Measurements from ENCODE around the gene DBP. TPM values are rescaled to one million over a fixed set of nuclear protein-coding genes. Genes with fewer than 3 reads are reported as not detected.
"Not testable (repeated sequence)": the region's sequence is repeated elsewhere in the genome, so short reads cannot be mapped to it uniquely, and the experiment has no call there.

The DBP gene
- total RNA-seq, 1 donor from 2014 or later: 6.7 TPM

GRCh38 chr19:48638831-48639381 lies 1.7 kb upstream of the DBP start:
- ATAC-seq: no peak

GRCh38 chr19:48637948-48638830 lies 1.0 kb upstream of the DBP start:
- ATAC-seq: peak; percentile 52

DNA sequence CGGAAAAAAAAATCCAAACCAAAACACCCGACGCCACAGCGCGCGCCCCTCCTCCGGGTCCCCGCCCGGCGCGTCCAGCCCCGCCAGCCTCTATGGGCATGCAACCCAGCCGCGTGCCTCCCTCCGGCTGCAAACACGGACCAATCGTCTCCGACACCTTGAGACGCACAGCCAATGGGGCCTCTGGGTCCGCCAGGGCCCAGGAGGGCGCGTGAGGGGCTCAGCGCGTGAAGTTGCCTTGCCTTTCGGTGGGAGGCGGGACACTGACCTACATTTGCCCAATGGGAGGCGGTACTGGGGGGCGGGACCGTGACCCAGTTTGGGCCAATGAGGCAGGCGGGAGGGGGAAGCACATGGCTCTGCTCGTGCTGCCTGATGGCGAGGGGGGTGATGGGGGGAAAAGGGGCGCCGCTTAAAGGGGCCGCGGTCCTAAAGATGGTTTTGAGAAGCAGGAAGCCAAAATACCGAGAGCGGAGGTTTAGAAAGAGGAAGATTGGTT lies 319 bp upstream of the DBP start:
- peak; percentile 72 for ATAC-seq

DNA sequence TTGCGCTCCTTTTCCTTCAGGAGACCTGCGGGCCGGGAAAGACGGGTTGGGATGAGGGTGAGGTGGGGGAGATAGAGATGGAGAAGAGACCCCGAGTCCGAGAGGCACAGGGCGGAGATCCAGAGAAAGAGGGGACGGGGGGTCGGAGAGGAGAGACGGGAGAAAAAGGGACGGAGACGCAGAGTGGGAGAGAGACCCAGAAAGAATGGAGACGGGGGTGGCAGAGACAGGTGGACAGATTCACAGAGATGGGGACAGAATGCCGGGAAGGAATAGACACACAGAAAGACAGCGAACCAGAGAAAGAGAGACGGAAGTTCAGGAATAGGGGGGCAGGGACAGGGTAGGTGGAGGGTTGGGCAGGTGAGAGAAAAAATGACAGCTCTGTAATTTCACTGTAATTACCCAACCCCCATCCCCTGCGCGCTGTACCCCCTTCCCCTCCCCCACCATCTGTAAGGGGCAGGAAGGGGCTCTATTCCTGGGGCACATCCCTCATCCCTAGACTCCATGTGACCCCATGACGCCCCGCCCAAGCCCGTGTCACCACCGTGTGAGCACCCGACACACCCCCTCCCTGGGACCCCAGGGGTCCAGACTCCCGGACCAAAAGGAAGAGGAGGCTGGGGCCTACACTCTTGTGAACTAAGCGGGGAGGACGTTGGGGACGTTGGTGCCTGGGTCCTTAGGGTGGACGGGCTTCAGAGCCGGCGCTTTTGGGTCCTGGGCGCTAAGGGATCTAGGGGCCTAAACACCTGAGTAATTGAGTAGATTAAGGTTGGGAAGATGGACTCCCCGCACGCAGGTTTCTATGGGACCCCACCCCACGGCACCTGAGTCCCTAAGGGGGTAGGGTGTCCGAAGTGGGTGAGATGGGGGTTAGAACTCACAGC lies 967 bp downstream of the DBP start:
- ATAC-seq: no peak

- peak; percentile 39 for ATAC-seq
These were observed 1.8 kb downstream of the DBP start for GRCh38 chr19:48635263-48635965.

DNA sequence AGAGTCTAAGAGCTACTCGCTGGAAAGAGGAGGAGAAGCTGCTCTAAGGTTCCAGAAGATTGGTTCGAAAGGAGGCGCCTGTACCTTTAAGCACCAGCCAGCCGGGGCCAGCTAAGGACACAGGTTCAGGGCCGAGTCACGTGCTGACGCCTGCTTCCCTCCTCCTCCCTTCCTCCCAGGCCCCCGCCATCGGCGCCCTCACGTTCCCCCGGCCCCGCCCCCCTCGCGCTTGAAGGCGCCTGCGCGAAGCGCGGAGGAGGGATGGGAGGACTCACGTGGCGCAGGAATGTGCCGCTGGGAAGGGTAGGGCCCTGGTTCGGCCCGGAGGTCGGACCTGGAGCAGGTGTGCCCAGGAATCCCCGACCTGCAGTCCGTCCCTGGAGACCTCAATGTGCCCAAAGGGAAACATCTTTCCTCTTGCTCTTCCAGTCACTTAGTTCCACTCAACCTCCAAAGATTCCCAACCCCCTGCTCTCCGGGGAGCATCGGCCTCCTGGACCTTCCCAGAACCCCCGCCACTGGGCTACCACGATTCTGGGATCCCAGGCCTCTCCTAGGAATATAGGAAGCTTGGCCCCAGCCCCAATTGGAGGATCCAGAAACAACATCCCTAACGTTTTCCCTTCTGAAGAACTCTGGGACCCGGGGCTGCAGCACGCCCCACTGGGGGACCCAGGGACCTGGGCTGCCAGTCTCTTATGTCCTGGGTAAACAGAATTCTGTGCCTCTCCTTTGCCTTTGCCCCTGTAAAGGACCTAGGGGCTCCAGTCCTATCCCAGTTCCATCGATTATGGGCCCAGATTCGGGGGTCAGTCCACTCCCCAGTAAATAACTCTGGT lies 2.5 kb downstream of the DBP start:
- ATAC-seq: peak; percentile 59

DNA sequence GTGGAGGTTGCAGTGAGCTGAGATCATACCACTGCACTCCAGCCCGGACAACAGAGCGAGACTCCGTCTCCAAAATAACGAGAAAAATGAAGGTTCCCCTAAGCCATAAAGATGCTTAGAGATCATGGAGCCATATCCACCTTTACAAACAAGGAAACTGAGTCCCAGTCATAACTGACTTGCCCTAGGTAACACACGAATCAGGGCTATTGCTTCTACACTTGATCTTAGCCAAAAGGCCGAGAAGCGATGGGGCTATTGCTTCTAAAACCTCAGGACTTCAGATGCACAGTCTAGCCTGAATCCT lies 3.2 kb downstream of the DBP start:
- ATAC-seq: no peak

GRCh38 chr19:48633148-48634035 lies 3.8 kb downstream of the DBP start:
- ATAC-seq: no peak

DNA sequence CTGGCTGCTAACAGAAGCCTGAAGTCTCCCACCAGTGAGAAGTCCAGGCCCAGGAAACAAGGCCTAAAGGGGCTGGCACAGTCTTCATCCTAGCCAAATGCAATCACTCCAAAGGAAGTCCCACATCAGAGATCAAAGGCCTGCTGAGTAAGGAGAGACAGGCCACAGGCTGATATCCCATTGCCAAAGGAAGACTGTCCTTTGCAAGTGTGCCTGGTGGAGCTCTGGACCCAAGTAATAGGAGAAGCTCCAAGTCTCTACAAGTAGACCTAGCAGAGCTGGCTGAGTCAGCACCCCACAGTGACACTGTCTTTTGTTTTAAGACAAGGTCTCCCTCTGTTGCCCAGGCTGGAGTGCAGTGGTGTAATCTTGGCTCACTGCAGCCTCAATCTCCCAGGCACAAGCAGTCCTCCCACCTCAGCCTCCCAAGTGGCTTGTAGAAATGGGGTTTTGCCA lies 4.5 kb downstream of the DBP start:
- ATAC-seq: peak; percentile 6

DNA sequence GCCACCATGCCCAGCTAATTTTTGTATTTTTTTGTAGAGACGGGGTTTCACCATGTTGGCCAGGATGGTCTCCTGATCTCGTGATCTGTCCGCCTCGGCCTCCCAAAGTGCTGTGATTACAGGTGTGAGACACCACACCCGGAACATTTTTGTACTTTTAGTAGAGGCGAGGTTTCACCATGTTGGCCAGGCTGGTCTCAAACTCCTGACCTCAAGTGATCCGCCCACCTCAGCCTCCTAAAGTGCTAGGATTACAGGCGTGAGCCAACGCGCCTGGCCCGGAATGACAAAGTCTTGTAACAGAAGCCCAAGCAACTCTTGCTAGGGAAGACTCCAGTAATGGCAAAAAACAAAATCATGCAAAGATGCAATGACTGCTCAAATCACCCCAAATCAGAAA lies 4.9 kb downstream of the DBP start:
- ATAC-seq: not testable (repeated sequence)

DNA sequence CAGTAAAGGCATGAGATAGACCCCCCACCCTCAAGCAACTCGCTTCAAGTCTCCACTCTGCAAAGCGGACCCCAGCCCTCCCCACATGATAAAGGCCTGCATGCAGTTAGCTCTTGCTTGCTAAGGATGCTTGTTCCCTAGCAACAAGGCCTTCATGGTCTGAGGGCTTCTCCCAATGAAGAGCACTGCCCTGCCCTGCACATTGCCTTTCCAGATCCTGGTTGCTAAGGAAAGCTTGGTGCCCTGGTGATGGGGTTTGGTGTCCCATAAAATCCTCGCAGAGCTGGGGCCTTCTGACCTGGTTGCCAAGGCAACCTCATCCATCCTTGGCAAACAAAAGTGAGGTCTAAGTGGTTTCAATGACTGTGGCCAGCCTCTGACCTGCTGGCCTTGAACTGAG lies 6.0 kb downstream of the DBP start:
- no peak for ATAC-seq

DNA sequence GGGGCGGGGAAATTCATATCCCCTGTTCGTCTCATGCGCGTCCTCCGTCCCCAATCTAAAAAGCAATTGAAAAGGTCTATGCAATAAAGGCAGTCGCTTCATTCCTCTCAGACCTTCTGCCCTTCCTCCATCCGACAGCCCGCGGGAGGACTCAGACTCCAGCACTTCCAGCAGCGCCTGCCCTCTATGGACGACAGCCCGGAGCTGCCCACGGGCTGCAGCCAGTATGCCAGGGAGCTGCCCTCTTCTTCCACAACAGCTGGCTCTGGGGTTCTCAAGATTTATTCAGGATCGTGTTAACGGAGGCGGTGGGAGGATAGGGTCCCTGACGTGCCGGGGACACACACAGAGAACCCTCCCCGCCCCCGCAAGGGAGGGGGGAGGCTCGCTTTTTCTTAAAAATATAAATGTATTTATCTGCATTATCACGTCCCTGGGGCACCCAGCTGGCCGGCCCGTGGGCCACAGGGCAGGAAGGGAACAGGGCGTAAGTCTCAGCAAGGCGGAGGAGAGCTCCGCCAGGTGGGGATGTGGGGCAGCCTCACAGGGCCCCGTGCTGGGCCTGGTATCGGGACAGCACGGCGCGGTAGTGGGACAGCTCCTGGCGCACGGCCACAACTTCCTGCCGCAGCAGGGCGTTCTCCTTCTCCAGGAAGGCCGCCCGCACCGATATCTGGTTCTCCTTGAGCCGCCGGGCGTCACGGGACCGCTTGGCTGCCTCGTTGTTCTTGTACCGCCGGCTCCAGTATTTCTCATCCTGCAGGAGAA lies 6.7 kb downstream of the DBP start:
- no peak for ATAC-seq

GRCh38 chr19:48629599-48630295 lies 7.4 kb downstream of the DBP start:
- no peak for ATAC-seq

GRCh38 chr19:48629297-48629598 lies 7.9 kb downstream of the DBP start:
- no peak for ATAC-seq

DNA sequence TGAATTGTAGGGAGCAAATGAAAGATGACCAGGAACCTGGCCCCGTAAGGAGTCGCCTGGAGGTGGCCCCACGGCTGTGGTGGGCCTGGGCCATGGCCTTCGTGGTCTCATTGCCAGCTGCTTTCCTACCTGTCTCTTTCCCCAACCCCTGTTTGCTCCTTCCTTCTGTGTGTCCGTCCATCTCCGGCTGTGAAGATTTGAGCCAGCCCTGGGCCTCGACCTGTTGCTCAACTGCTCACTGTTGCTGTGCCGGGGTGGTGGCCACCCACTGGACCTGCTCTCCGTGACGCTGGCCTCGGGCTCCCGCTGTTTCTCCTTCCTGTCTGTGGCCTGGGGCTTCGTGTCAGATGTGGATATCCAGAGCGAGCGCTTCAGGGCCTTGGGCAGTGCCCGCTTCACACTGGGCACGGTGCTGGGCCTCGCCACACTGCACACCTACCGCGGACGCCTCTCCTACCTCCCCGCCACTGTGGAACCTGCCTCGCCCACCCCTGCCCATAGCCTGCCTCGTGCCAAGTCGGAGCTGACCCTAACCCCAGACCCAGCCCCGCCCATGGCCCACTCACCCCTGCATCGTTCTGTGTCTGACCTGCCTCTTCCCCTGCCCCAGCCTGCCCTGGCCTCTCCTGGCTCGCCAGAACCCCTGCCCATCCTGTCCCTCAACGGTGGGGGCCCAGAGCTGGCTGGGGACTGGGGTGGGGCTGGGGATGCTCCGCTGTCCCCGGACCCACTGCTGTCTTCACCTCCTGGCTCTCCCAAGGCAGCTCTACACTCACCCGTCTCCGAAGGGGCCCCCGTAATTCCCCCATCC lies 8.5 kb downstream of the DBP start:
- no peak for ATAC-seq

GRCh38 chr19:48627865-48628314 lies 9.3 kb downstream of the DBP start:
- ATAC-seq: no peak

GRCh38 chr19:48627201-48627864 lies 9.8 kb downstream of the DBP start:
- no peak for ATAC-seq

DNA sequence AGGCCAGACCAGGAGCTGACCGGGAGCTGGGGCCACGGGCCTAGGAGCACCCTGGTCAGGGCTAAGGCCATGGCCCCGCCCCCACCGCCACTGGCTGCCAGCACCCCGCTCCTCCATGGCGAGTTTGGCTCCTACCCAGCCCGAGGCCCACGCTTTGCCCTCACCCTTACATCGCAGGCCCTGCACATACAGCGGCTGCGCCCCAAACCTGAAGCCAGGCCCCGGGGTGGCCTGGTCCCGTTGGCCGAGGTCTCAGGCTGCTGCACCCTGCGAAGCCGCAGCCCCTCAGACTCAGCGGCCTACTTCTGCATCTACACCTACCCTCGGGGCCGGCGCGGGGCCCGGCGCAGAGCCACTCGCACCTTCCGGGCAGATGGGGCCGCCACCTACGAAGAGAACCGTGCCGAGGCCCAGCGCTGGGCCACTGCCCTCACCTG lies 11.3 kb downstream of the DBP start:
- ATAC-seq: no peak
